ENCODE data around the gene TUFT1. TPM values are rescaled to one million over a fixed set of nuclear protein-coding genes. Genes with fewer than 3 reads are reported as not detected.
"Not testable (repeated sequence)": the region's sequence is repeated elsewhere in the genome, so short reads cannot be mapped to it uniquely, and the experiment has no call there.

Gene TUFT1
- total RNA-seq, 1 experiment from 2014 or later: 34.9 TPM

DNA sequence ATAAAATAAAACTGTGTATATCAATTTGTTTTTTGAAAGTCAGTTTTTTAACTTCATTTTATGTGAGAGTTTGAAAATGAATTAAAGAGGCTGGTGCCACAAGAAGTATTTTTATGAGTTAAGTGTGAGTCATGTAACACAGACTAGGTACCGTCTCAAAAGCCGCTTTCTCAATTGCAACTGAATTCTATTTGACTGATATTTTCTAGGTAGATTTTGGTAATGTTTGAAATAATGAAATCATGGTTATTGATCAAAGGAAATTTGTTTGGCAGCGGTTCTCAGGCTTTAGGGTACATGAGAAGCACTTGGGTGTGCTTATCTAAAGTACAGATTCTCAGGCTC is 76.4 kb downstream of the TUFT1 start:
- no TSS peak for BruUV-seq (replicated peaks)
- ChIA-PET CTCF (no interaction called here), POLR2A (no interaction called here)
- intact Hi-C loops (cut with micrococcal nuclease; ENCODE audit: unreplicated experiment): no loop called here
- Histone ChIP-seq H3K9me3 (no peaks in the 10 kb centered on the region), H3K4me3 (ENCODE audit: low read depth, low read length) (no peak overlapping the region), H3K27me3 (replicated peaks; ENCODE audit: control insufficient read depth, insufficient read depth, low read length) (no peaks in the 10 kb centered on the region), H3K4me1 (peaks cover 26% of the 10 kb centered on the region), H3K36me3 (ENCODE audit: control insufficient read depth, insufficient read depth, low read length) (no peaks in the 10 kb centered on the region; the same call in 1 of the 2 replicates)
- TF ChIP-seq, protein P1, sequence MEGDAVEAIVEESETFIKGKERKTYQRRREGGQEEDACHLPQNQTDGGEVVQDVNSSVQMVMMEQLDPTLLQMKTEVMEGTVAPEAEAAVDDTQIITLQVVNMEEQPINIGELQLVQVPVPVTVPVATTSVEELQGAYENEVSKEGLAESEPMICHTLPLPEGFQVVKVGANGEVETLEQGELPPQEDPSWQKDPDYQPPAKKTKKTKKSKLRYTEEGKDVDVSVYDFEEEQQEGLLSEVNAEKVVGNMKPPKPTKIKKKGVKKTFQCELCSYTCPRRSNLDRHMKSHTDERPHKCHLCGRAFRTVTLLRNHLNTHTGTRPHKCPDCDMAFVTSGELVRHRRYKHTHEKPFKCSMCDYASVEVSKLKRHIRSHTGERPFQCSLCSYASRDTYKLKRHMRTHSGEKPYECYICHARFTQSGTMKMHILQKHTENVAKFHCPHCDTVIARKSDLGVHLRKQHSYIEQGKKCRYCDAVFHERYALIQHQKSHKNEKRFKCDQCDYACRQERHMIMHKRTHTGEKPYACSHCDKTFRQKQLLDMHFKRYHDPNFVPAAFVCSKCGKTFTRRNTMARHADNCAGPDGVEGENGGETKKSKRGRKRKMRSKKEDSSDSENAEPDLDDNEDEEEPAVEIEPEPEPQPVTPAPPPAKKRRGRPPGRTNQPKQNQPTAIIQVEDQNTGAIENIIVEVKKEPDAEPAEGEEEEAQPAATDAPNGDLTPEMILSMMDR (IDR thresholded peaks at IDR 0.05; ENCODE audit: insufficient read depth in 1 of 2, low read depth in 1 of 2, low read length in 1 of 2, severe bottlenecking in 1 of 2, unreplicated experiment in 1 of 2): no peak
- Mint-ChIP-seq H3K4me3 (ENCODE audit: unreplicated experiment) (no peak overlapping the region), H3K4me1 (ENCODE audit: low read depth, unreplicated experiment) (peaks cover 43% of the 10 kb centered on the region), H3K27me3 (ENCODE audit: insufficient read depth, unreplicated experiment) (no peaks in the 10 kb centered on the region), H3K9me3 (ENCODE audit: unreplicated experiment) (no peaks in the 10 kb centered on the region), H3K36me3 (ENCODE audit: insufficient read depth, unreplicated experiment) (peaks cover 19% of the 10 kb centered on the region), H3K27ac (ENCODE audit: unreplicated experiment) (no peak overlapping the region)
- no peak for DNase-seq

DNA sequence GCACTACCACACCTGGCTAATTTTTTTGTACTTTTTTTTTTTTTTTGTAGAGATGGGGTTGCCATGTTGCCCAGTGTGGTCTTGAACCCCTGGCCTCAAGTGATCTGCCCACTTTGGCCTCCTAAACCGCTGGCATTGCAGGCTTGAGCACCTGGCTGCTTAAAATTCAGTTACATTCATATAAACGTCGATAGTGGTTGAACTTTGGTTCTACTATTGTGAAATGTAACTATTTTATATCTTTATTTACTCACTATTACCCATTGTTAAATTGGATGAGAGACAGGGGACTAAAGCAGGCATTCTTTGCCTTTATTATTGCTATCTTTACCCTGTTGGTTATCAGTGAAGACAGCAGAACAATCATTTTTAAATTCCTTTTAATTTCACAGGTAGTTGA is 77.9 kb downstream of the TUFT1 start:
- ChIA-PET POLR2A (no interaction called here), CTCF (no interaction called here)
- H3K4me3 ChIP-seq (ENCODE audit: low read depth, low read length): no peak overlapping the region
- H3K4me1 Mint-ChIP-seq (ENCODE audit: low read depth, unreplicated experiment): peaks cover 42% of the 10 kb centered on the region
- no peak for DNase-seq
- no TSS peak for BruUV-seq (replicated peaks)
- no peaks in the 10 kb centered on the region for H3K9me3 Mint-ChIP-seq (ENCODE audit: unreplicated experiment)
- H3K4me1 ChIP-seq: peaks cover 24% of the 10 kb centered on the region
- peaks cover 13% of the 10 kb centered on the region for H3K36me3 Mint-ChIP-seq (ENCODE audit: insufficient read depth, unreplicated experiment)
- no peaks in the 10 kb centered on the region for H3K27me3 Mint-ChIP-seq (ENCODE audit: insufficient read depth, unreplicated experiment)
- TF ChIP-seq, protein P1 (IDR thresholded peaks at IDR 0.05; ENCODE audit: insufficient read depth in 1 of 2, low read depth in 1 of 2, low read length in 1 of 2, severe bottlenecking in 1 of 2, unreplicated experiment in 1 of 2): no peak
- H3K9me3 ChIP-seq: no peaks in the 10 kb centered on the region
- intact Hi-C loops (cut with micrococcal nuclease; ENCODE audit: unreplicated experiment): no loop called here
- H3K27ac Mint-ChIP-seq (ENCODE audit: unreplicated experiment): no peak overlapping the region
- H3K36me3 ChIP-seq (ENCODE audit: control insufficient read depth, insufficient read depth, low read length): no peaks in the 10 kb centered on the region; the same call in 1 of the 2 replicates
- no peaks in the 10 kb centered on the region for H3K27me3 ChIP-seq (replicated peaks; ENCODE audit: control insufficient read depth, insufficient read depth, low read length)
- H3K4me3 Mint-ChIP-seq (ENCODE audit: unreplicated experiment): no peak overlapping the region

DNA sequence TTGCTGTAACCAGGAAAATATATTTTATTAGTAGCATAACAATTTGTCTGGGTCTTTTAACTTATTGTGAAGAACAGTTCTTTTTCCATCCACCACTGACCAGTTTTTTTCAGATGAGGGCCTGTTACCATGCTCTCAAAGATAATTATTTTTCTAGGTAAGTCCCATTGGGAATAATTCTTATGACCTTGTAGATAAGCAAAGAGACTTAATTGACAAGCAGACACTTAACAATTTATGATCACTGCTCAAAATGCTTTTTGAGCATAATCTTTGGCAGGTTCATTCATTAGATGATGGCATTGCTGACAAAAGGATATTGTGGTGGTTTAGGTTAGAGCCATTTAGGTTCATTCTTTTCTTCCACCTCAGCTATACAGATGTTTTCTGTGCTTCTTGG is 78.4 kb downstream of the TUFT1 start:
- intact Hi-C loops (cut with micrococcal nuclease; ENCODE audit: unreplicated experiment): no loop called here
- POLR2A ChIA-PET: no interaction called here

DNA sequence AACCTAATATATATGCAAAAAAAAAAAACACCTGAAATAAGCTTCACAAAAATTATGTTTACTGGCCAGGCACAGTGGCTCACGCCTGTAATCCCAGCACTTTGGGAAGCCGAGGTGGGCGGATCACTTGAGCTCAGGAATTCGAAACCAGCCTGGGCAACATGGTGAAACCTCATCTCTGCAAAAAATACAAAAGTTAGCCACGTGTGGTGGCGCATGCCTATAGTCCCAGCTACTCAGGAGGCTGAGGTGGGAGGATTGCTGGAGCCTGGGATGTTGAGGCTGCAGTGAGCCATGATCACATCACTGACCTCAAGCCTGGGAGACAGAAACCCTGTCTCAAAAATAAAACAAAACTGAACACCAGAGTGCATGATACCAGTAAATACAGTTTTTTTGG is 78.9 kb downstream of the TUFT1 start:
- H3K9me3 ChIP-seq; DNase-seq; intact Hi-C loops (cut with micrococcal nuclease; ENCODE audit: unreplicated experiment); H3K27me3 ChIP-seq (replicated peaks; ENCODE audit: control insufficient read depth, insufficient read depth, low read length); H3K36me3 Mint-ChIP-seq (ENCODE audit: insufficient read depth, unreplicated experiment); H3K27me3 Mint-ChIP-seq (ENCODE audit: insufficient read depth, unreplicated experiment); H3K27ac Mint-ChIP-seq (ENCODE audit: unreplicated experiment); H3K9me3 Mint-ChIP-seq (ENCODE audit: unreplicated experiment); POLR2A ChIA-PET; H3K4me3 ChIP-seq (ENCODE audit: low read depth, low read length); H3K4me3 Mint-ChIP-seq (ENCODE audit: unreplicated experiment); H3K36me3 ChIP-seq (ENCODE audit: control insufficient read depth, insufficient read depth, low read length); BruUV-seq (replicated peaks): not testable (repeated sequence)
- peaks cover 24% of the 10 kb centered on the region for H3K4me1 ChIP-seq
- CTCF ChIA-PET: interaction anchor here (2.0 kb wide), 1 partner anchor 26 kb away, joined by 6 read pairs; no protein-coding TSS in a partner anchor
- peaks cover 32% of the 10 kb centered on the region for H3K4me1 Mint-ChIP-seq (ENCODE audit: low read depth, unreplicated experiment)

More for the DNA sequence above, 78.4 kb downstream of the TUFT1 start:
- TF ChIP-seq, protein P1 (IDR thresholded peaks at IDR 0.05; ENCODE audit: insufficient read depth in 1 of 2, low read depth in 1 of 2, low read length in 1 of 2, severe bottlenecking in 1 of 2, unreplicated experiment in 1 of 2): no peak
- Mint-ChIP-seq H3K4me1 (ENCODE audit: low read depth, unreplicated experiment) (peaks cover 37% of the 10 kb centered on the region), H3K27ac (ENCODE audit: unreplicated experiment) (no peak overlapping the region), H3K4me3 (ENCODE audit: unreplicated experiment) (no peak overlapping the region), H3K9me3 (ENCODE audit: unreplicated experiment) (no peaks in the 10 kb centered on the region), H3K27me3 (ENCODE audit: insufficient read depth, unreplicated experiment) (no peaks in the 10 kb centered on the region), H3K36me3 (ENCODE audit: insufficient read depth, unreplicated experiment) (peaks cover 8% of the 10 kb centered on the region)
- H3K36me3 ChIP-seq (ENCODE audit: control insufficient read depth, insufficient read depth, low read length): no peaks in the 10 kb centered on the region; the same call in 1 of the 2 replicates
- H3K9me3 ChIP-seq: no peaks in the 10 kb centered on the region
- no peak overlapping the region for H3K4me3 ChIP-seq (ENCODE audit: low read depth, low read length)
- no peaks in the 10 kb centered on the region for H3K27me3 ChIP-seq (replicated peaks; ENCODE audit: control insufficient read depth, insufficient read depth, low read length)
- CTCF ChIA-PET: interaction anchor here (2.0 kb wide), 1 partner anchor 25 kb away, joined by 6 read pairs; no protein-coding TSS in a partner anchor
- DNase-seq: no peak
- H3K4me1 ChIP-seq: peaks cover 24% of the 10 kb centered on the region
- BruUV-seq (replicated peaks): no TSS peak

Measured in Caco-2 (cell line).